CD4-positive, alpha-beta T cell treated with Interleukin-21 for 1 hour (primary cell): ENCODE measurements around the gene APAF1.
"Not testable (repeated sequence)": the region's sequence is repeated elsewhere in the genome, so short reads cannot be mapped to it uniquely, and the experiment has no call there.

ENCODE experiments used
- DNase-seq: peaks from one replicate; pipeline ENCODE4 v3.0.0-alpha.2; 2020

APAF1 gene

GRCh38 chr12:98644712-98645571 is at the start of gene APAF1, which contains the start of gene IKBIP:
APAF1 (plus strand) TSS chr12:98645290; CDS start chr12:98648360, 3,070 bp downstream.
IKBIP (minus strand) TSS chr12:98644788; CDS start chr12:98644701, 87 bp downstream.
- DNase-seq: peak; percentile 96

GRCh38 chr12:98597313-98597712 is 47.8 kb upstream of the APAF1 start:
- not testable (repeated sequence) for DNase-seq

GRCh38 chr12:98601924-98602323 is 43.2 kb upstream of the APAF1 start:
- no peak for DNase-seq

GRCh38 chr12:98606359-98606988 is 38.6 kb upstream of the APAF1 start:
- no peak for DNase-seq

- no peak for DNase-seq
Observed at GRCh38 chr12:98610596-98610995, 34.5 kb upstream of the APAF1 start.

- DNase-seq: no peak
Observed at GRCh38 chr12:98612696-98613334, 32.3 kb upstream of the APAF1 start.

- no peak for DNase-seq
Observed at GRCh38 chr12:98618952-98619351, 26.1 kb upstream of the APAF1 start.

GRCh38 chr12:98635657-98636323 is 9.3 kb upstream of the APAF1 start:
- DNase-seq: no peak

GRCh38 chr12:98637068-98637467 is 8.0 kb upstream of the APAF1 start:
- no peak for DNase-seq

GRCh38 chr12:98638009-98638408 is 7.1 kb upstream of the APAF1 start:
- no peak for DNase-seq

- DNase-seq: no peak
Observed at GRCh38 chr12:98639491-98639890, 5.6 kb upstream of the APAF1 start.

- DNase-seq: not testable (repeated sequence)
Observed at GRCh38 chr12:98642801-98643200, 2.3 kb upstream of the APAF1 start.

- DNase-seq: no peak
Observed at GRCh38 chr12:98644433-98644711, 718 bp upstream of the APAF1 start.

GRCh38 chr12:98645572-98646067 is 530 bp downstream of the APAF1 start:
- peak; percentile 13 for DNase-seq

GRCh38 chr12:98646294-98647090 is 1.4 kb downstream of the APAF1 start:
- DNase-seq: peak; percentile 11

- DNase-seq: no peak
Observed at GRCh38 chr12:98651328-98651727, 6.2 kb downstream of the APAF1 start.

- peak; percentile 66 for DNase-seq
Observed at GRCh38 chr12:98653866-98654493, 8.9 kb downstream of the APAF1 start.

GRCh38 chr12:98656289-98657101 is 11.4 kb downstream of the APAF1 start:
- DNase-seq: no peak

- no peak for DNase-seq
Observed at GRCh38 chr12:98660521-98660920, 15.4 kb downstream of the APAF1 start.

GRCh38 chr12:98669751-98670150 is 24.7 kb downstream of the APAF1 start:
- DNase-seq: peak; percentile 10

- DNase-seq: no peak
Observed at GRCh38 chr12:98671459-98671858, 26.4 kb downstream of the APAF1 start.
